NB4 (cell line): ENCODE data around the gene DRC3.

Experiments
- CTCF ChIP-seq: IDR thresholded peaks from one replicate; pipeline ENCODE4 v1.5.1; 2012; ENCODE audit warnings: low read depth, low read length
- POLR2A ChIP-seq: IDR thresholded peaks from 2 replicates; pipeline ENCODE4 v1.6.1; 2011; ENCODE audit warnings: mild to moderate bottlenecking; ENCODE audit not compliant: insufficient read length; ENCODE audit errors: extremely low read depth

DNA sequence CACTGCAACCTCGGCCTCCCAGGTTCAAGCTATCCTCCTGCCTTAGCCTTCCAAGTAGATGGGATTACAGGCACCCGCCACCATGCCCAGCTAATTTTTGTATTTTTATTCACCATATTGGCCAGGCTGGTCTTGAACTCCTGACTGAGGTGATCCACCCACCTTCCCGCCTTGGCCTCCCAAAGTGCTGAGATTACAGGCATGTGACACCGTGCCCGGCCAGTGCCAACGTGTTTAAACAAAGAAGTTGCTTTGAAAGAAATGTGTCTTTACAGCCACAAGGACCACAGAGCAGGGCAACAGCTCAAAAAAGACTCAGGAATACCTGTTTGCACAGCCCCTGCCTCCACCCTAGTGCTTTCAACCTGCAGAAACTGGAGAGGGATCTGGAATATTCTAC lies 41.3 kb downstream of the DRC3 start:
- no peak for TF ChIP-seq POLR2A
- no peak for TF ChIP-seq CTCF
